HEK293 (cell line): ENCODE measurements around the gene KIF7.

Source experiments
- BCL11B ChIP-seq: fragments of 450-650 bp; formaldehyde crosslinking; IDR thresholded peaks from 2 replicates; pipeline ENCODE4 v1.5.1; 2016; ENCODE audit warnings: low read depth, missing biosample characterization, missing genetic modification characterization
- HOXC10 ChIP-seq: sonication (generic); formaldehyde crosslinking; IDR thresholded peaks from 2 replicates; pipeline ENCODE4 v1.8.1; 2023; ENCODE audit warnings: mild to moderate bottlenecking, missing genetic modification reagents
- KLF8 ChIP-seq: fragments of 450-650 bp; formaldehyde crosslinking; IDR thresholded peaks from 2 replicates; pipeline ENCODE4 v1.5.1; 2016; ENCODE audit warnings: missing biosample characterization, missing genetic modification characterization
- PRDM1 ChIP-seq: fragments of 450-650 bp; formaldehyde crosslinking; IDR thresholded peaks from 2 replicates; pipeline ENCODE4; 2016; ENCODE audit warnings: missing biosample characterization, missing genetic modification characterization
- PRDM10 ChIP-seq: fragments of 450-650 bp; formaldehyde crosslinking; IDR thresholded peaks from 2 replicates; pipeline ENCODE4 v1.5.1; 2016; ENCODE audit warnings: missing biosample characterization, missing genetic modification characterization
- PRDM4 ChIP-seq: fragments of 450-650 bp; formaldehyde crosslinking; IDR thresholded peaks from 2 replicates; pipeline ENCODE4 v1.5.1; 2017; ENCODE audit warnings: missing biosample characterization, missing genetic modification characterization
- TCF7L2 ChIP-seq: IDR thresholded peaks from 2 replicates; pipeline ENCODE4 v1.6.1; 2011; ENCODE audit warnings: low read depth, mild to moderate bottlenecking, inconsistent platforms, low read length, moderate library complexity, borderline replicate concordance
- WT1 ChIP-seq: fragments of 450-650 bp; formaldehyde crosslinking; IDR thresholded peaks from 2 replicates; pipeline ENCODE4 v1.5.1; 2016; ENCODE audit warnings: missing biosample characterization, missing genetic modification characterization
- ZBTB7A ChIP-seq: fragments of 450-650 bp; formaldehyde crosslinking; IDR thresholded peaks from 2 replicates; pipeline ENCODE4 v1.5.1; 2016; ENCODE audit warnings: low read depth, missing biosample characterization, missing genetic modification characterization
- ZNF132 ChIP-seq: fragments of 450-650 bp; formaldehyde crosslinking; IDR thresholded peaks from 2 replicates; pipeline ENCODE4 v1.5.1; 2017; ENCODE audit warnings: missing biosample characterization, missing genetic modification characterization, borderline replicate concordance
- ZNF140 ChIP-seq: fragments of 450-650 bp; formaldehyde crosslinking; IDR thresholded peaks from 2 replicates; pipeline ENCODE4 v1.5.1; 2016; ENCODE audit warnings: missing biosample characterization, missing genetic modification characterization
- ZNF202 ChIP-seq: fragments of 450-650 bp; formaldehyde crosslinking; IDR thresholded peaks from 2 replicates; pipeline ENCODE4 v1.5.1; 2016; ENCODE audit warnings: missing biosample characterization, missing genetic modification characterization, borderline replicate concordance
- ZNF292 ChIP-seq: fragments of 450-650 bp; formaldehyde crosslinking; IDR thresholded peaks from 2 replicates; pipeline ENCODE4 v1.5.1; 2016; ENCODE audit warnings: low read depth, missing biosample characterization, missing genetic modification characterization, borderline replicate concordance
- ZNF311 ChIP-seq: fragments of 450-650 bp; formaldehyde crosslinking; IDR thresholded peaks from 2 replicates; pipeline ENCODE4 v1.5.1; 2017; ENCODE audit warnings: missing biosample characterization, missing genetic modification characterization, borderline replicate concordance
- ZNF335 ChIP-seq: fragments of 450-650 bp; formaldehyde crosslinking; conservative IDR thresholded peaks from 2 replicates; pipeline ENCODE4 v1.5.1; 2016; ENCODE audit warnings: missing biosample characterization, missing genetic modification characterization
- ZNF350 ChIP-seq: fragments of 450-650 bp; formaldehyde crosslinking; IDR thresholded peaks from 2 replicates; pipeline ENCODE4 v1.5.0; 2017; ENCODE audit warnings: missing biosample characterization, mild to moderate bottlenecking, missing genetic modification characterization
- ZNF354C ChIP-seq: fragments of 450-650 bp; formaldehyde crosslinking; IDR thresholded peaks from 2 replicates; pipeline ENCODE4 v1.5.1; 2016; ENCODE audit warnings: missing biosample characterization, missing genetic modification characterization, low read depth, borderline replicate concordance
- ZNF362 ChIP-seq: fragments of 450-650 bp; formaldehyde crosslinking; IDR thresholded peaks from 2 replicates; pipeline ENCODE4 v1.5.1; 2016; ENCODE audit warnings: missing biosample characterization, missing genetic modification characterization
- ZNF391 ChIP-seq: fragments of 450-650 bp; formaldehyde crosslinking; IDR thresholded peaks from 2 replicates; pipeline ENCODE4 v1.5.1; 2016; ENCODE audit warnings: low read depth, missing biosample characterization, missing genetic modification characterization, borderline replicate concordance
- ZNF501 ChIP-seq: fragments of 450-650 bp; formaldehyde crosslinking; IDR thresholded peaks from 2 replicates; pipeline ENCODE4 v1.5.1; 2016; ENCODE audit warnings: missing biosample characterization, missing genetic modification characterization
- ZNF514 ChIP-seq: fragments of 450-650 bp; formaldehyde crosslinking; IDR thresholded peaks from 2 replicates; pipeline ENCODE4 v1.5.1; 2016; ENCODE audit warnings: missing biosample characterization, missing genetic modification characterization
- ZNF530 ChIP-seq: fragments of 450-650 bp; formaldehyde crosslinking; IDR thresholded peaks from 2 replicates; pipeline ENCODE4 v1.5.1; 2016; ENCODE audit warnings: low read depth, missing biosample characterization, missing genetic modification characterization
- ZNF585B ChIP-seq: fragments of 450-650 bp; formaldehyde crosslinking; IDR thresholded peaks from 2 replicates; pipeline ENCODE4 v1.5.1; 2016; ENCODE audit warnings: missing biosample characterization, missing genetic modification characterization
- ZNF677 ChIP-seq: fragments of 450-650 bp; IDR thresholded peaks from 2 replicates; pipeline ENCODE4 v1.5.0; 2018; ENCODE audit warnings: missing biosample characterization, mild to moderate bottlenecking, missing genetic modification characterization, moderate library complexity
- ZNF76 ChIP-seq: fragments of 450-650 bp; formaldehyde crosslinking; IDR thresholded peaks from 2 replicates; pipeline ENCODE4; 2016; ENCODE audit warnings: low read depth, missing biosample characterization, missing genetic modification characterization, borderline replicate concordance
- ZNF777 ChIP-seq: fragments of 450-650 bp; formaldehyde crosslinking; IDR thresholded peaks from 2 replicates; pipeline ENCODE4 v1.5.1; 2017; ENCODE audit warnings: missing biosample characterization, missing genetic modification characterization, borderline replicate concordance
- ZNF837 ChIP-seq: fragments of 450-650 bp; formaldehyde crosslinking; IDR thresholded peaks from 2 replicates; pipeline ENCODE4 v1.5.1; 2016; ENCODE audit warnings: missing biosample characterization, missing genetic modification characterization
- TF ChIP-seq, protein P1 (sequence below): fragments of 450-650 bp; formaldehyde crosslinking; IDR thresholded peaks from 2 replicates; pipeline ENCODE4 v1.5.1; 2017; ENCODE audit warnings: missing biosample characterization, missing genetic modification characterization
- TF ChIP-seq, protein P2 (sequence below): fragments of 450-650 bp; formaldehyde crosslinking; IDR thresholded peaks from 2 replicates; pipeline ENCODE4 v1.5.1; 2016; ENCODE audit warnings: missing biosample characterization, missing genetic modification characterization

Gene KIF7

DNA sequence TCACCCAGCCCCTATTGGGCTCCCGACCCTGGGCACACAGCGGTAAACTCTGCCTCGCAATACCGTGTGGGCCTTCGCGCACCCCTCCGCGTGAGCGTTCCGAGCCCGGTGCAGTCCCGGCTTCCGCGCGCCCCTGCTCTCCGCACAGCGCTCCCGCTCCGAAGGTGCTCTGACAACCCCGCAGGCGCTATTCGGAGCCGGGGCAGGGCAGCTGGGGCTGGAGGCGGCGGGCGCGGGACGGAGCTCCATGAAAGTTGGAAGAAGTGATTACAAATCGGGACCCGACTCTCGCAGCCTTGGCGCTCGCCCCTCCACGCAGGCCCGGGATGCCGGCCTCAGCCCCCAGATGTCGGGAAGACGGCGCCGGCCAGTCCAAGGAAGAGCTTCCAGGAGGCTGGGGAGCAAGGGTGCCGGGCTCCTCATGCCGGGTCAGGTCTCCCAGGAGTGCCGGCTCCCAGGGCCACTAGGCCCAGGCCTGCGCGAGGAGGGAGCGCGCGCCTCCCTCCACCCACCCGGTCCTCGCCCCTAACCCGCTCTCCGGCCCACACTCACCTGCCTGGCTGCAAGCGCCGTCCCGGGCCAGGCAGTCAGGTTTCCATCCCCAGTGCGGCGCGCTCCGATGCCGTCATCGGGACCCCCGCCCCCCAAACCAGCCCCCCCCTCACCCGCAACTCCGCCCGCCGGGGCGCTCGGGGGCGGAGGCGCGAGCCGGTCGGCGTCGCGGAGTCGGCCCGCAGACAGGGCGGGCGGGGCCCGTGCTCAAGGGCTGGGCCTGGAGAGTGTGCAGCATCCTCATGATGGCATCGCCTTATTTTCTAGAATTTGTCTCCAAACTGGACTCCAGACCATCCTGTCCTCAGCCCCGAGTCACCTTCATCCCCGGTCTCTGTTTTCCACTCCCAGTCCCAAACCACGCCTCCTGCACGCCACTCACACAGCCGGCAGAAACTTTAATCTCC is at the start of gene KIF7 (continued):
- no peak for TF ChIP-seq ZNF391 (tag by site-specific recombination)
- TF ChIP-seq, protein P1, sequence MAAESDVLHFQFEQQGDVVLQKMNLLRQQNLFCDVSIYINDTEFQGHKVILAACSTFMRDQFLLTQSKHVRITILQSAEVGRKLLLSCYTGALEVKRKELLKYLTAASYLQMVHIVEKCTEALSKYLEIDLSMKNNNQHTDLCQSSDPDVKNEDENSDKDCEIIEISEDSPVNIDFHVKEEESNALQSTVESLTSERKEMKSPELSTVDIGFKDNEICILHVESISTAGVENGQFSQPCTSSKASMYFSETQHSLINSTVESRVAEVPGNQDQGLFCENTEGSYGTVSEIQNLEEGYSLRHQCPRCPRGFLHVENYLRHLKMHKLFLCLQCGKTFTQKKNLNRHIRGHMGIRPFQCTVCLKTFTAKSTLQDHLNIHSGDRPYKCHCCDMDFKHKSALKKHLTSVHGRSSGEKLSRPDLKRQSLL (tag by site-specific recombination): no peak
- TF ChIP-seq ZNF335 (tag by site-specific recombination): peak; percentile 88
- TF ChIP-seq PRDM4 (tag by site-specific recombination): no peak
- TF ChIP-seq ZNF350 (tag by site-specific recombination): no peak
- no peak; the same call in 1 of the 2 replicates for TF ChIP-seq ZNF585B (tag by site-specific recombination)
- no peak for TF ChIP-seq ZNF132 (tag by site-specific recombination)
- TF ChIP-seq ZNF311 (tag by site-specific recombination): no peak
- TF ChIP-seq WT1 (tag by site-specific recombination): peak; percentile 30; the same call in 1 of the 2 replicates
- peak; percentile 71 for TF ChIP-seq ZNF501 (tag by site-specific recombination)
- peak; percentile 68; the same call in 1 of the 2 replicates for TF ChIP-seq KLF8 (tag by site-specific recombination)
- no peak for TF ChIP-seq ZNF837 (tag by site-specific recombination)
- TF ChIP-seq ZNF514 (tag by site-specific recombination): no peak
- no peak for TF ChIP-seq ZNF354C (tag by site-specific recombination)
- no peak for TF ChIP-seq ZNF777 (tag by site-specific recombination)
- TF ChIP-seq ZNF362 (tag by site-specific recombination): no peak
- TF ChIP-seq, protein P2, sequence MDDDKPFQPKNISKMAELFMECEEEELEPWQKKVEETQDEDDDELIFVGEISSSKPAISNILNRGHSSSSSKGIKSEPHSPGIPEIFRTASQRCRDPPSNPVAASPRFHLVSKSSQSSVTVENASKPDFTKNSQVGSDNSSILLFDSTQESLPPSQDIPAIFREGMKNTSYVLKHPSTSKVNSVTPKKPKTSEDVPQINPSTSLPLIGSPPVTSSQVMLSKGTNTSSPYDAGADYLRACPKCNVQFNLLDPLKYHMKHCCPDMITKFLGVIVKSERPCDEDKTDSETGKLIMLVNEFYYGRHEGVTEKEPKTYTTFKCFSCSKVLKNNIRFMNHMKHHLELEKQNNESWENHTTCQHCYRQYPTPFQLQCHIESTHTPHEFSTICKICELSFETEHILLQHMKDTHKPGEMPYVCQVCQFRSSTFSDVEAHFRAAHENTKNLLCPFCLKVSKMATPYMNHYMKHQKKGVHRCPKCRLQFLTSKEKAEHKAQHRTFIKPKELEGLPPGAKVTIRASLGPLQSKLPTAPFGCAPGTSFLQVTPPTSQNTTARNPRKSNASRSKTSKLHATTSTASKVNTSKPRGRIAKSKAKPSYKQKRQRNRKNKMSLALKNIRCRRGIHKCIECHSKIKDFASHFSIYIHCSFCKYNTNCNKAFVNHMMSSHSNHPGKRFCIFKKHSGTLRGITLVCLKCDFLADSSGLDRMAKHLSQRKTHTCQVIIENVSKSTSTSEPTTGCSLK: no peak
- no peak for TF ChIP-seq TCF7L2
- TF ChIP-seq HOXC10 (CRISPR knock-in tag): no peak
- TF ChIP-seq PRDM1 (tag by site-specific recombination): no peak
- no peak for TF ChIP-seq ZNF530 (tag by site-specific recombination)
- no peak for TF ChIP-seq ZNF76 (tag by site-specific recombination)
- TF ChIP-seq ZNF202 (tag by site-specific recombination): no peak
- TF ChIP-seq PRDM10 (tag by site-specific recombination): 0 out of 2 replicates have a peak, but pooled peaks have one; percentile 8
- TF ChIP-seq ZNF677 (tag by site-specific recombination): no peak
- no peak for TF ChIP-seq BCL11B (tag by site-specific recombination)
- peak; percentile 70; the same call in 1 of the 2 replicates for TF ChIP-seq ZBTB7A (tag by site-specific recombination)
- no peak for TF ChIP-seq ZNF292 (tag by site-specific recombination)
- no peak for TF ChIP-seq ZNF140 (tag by site-specific recombination)
